Kidney (tissue), 14 donors: ENCODE data around the gene NFIA. TPM values are rescaled to one million over a fixed set of nuclear protein-coding genes. Genes with fewer than 3 reads are reported as not detected.

Experiments
- DNase-seq, 5 donors: peaks; one replicate each; pipeline ENCODE4 v3.0.0-alpha.2; 2013 to 2020
- FAIRE-seq: peaks from 2 replicates; lab custom pipeline; 2012; peaks lifted over from hg19 to GRCh38; lab: Jason Lieb, UNC
- H3K27ac ChIP-seq, 2 donors: one replicate each; pipeline ENCODE4 v1.7.0; 2013; ENCODE audit warnings: low read depth in 2 of 2, low read length in 2 of 2, inconsistent platforms in 1 of 2
- H3K27me3 ChIP-seq: one replicate; pipeline ENCODE4 v1.7.1; 2013; ENCODE audit warnings: low read length, inconsistent platforms; ENCODE audit not compliant: control insufficient read depth, insufficient read depth
- H3K36me3 ChIP-seq, 3 donors: one replicate each; pipeline versions ENCODE4 v1.7.0 to v1.7.1; 2013; ENCODE audit warnings: low read length in 3 of 3, control low read depth in 1 of 3, inconsistent platforms in 1 of 3; ENCODE audit not compliant: insufficient read depth in 3 of 3, control insufficient read depth in 2 of 3
- H3K4me1 ChIP-seq, 3 donors: one replicate each; pipeline versions ENCODE4 v1.7.0 to v1.7.1; 2013; ENCODE audit warnings: low read length in 3 of 3, inconsistent platforms in 1 of 3, low read depth in 1 of 3; ENCODE audit not compliant: control insufficient read depth in 2 of 3, insufficient read depth in 2 of 3
- H3K4me3 ChIP-seq, 3 donors: one replicate each; pipeline versions ENCODE4 v1.7.0 to v1.8.1; 2013; ENCODE audit warnings: low read length in 3 of 3, control low read depth in 1 of 3, inconsistent platforms in 1 of 3
- H3K9ac ChIP-seq, 3 donors: one replicate each; pipeline versions ENCODE4 v1.7.0 to v1.7.1; 2013; ENCODE audit warnings: low read length in 3 of 3, control low read depth in 1 of 3, inconsistent platforms in 1 of 3
- H3K9me3 ChIP-seq, 3 donors: one replicate each; pipeline versions ENCODE4 v1.7.0 to v1.7.1; 2013; ENCODE audit warnings: low read length in 3 of 3, control low read depth in 1 of 3, inconsistent platforms in 1 of 3; ENCODE audit not compliant: control insufficient read depth in 2 of 3, insufficient read depth in 1 of 3
- CTCF ChIP-seq: IDR thresholded peaks from 3 replicates; pipeline ENCODE4 v1.5.1; 2012; ENCODE audit warnings: mild to moderate bottlenecking, moderate library complexity, borderline replicate concordance; ENCODE audit not compliant: insufficient read depth; ENCODE audit errors: extremely low read depth
- intact Hi-C: fragments of 100-400 bp; cut with DNase I; formaldehyde crosslinking; loops from one replicate; pipeline ENCODE4 v1.11.1; 2022
- polyA plus RNA-seq: library from polyadenylated mRNA; stranded (reverse); fragments of 350-450 nt; fragmentation: Illumina TruSeq; extraction: RNeasy Lipid Tissue Mini Kit (QIAGEN cat#74804); gene quantifications from one replicate; pipeline ENCODE4 v1.2.3, GENCODE V29; 2014; ENCODE audit warnings: low read depth, low replicate concordance; ENCODE audit not compliant: insufficient read depth
- total RNA-seq: library from RNA; stranded (reverse); fragmentation: NEBNext Ultra II Directional; extraction: Animal tissue kit (Norgen Biotek cat#: 25700); gene quantifications from one replicate; pipeline ENCODE4 v1.2.1, GENCODE V29; 2021
- donor health status: control.
- donor health status: control.
- donor health status: control.
- donor health status: control.
- donor health status: control.
- donor health status: DM: yes; HTN: yes; CAD: no.
- donor health status: Normal renal cell carcinoma (clear cell type).

NFIA gene
- total and polyA plus RNA-seq, 2 donors from 2014 or later, result 4.8 to 87.5 TPM

GRCh38 chr1:61399199-61399598, 316.8 kb downstream of the NFIA start:
- FAIRE-seq (no peak), DNase-seq (peak in 2 of 5 donors; percentile 32 to 60)
- Histone ChIP-seq H3K27ac (no peak overlapping the region), H3K4me1 (peaks cover 0 to 23% (median 2%) of the 10 kb centered on the region in 3 donors), H3K27me3 (no peaks in the 10 kb centered on the region), H3K4me3 (no peak overlapping the region), H3K36me3 (no peaks in the 10 kb centered on the region), H3K9ac (no peak overlapping the region), H3K9me3 (no peaks in the 10 kb centered on the region)
- intact Hi-C loops, result no loop called here
- no peak for TF ChIP-seq CTCF

GRCh38 chr1:61400131-61400770, 317.9 kb downstream of the NFIA start:
- Histone ChIP-seq H3K36me3 (no peaks in the 10 kb centered on the region), H3K27ac (no peak overlapping the region), H3K27me3 (no peaks in the 10 kb centered on the region), H3K9me3 (no peaks in the 10 kb centered on the region), H3K4me1 (peaks cover 0 to 23% (median 2%) of the 10 kb centered on the region in 3 donors), H3K4me3 (no peak overlapping the region), H3K9ac (no peak overlapping the region)
- intact Hi-C loops, result no loop called here
- FAIRE-seq (no peak), DNase-seq (peak in 2 of 5 donors; percentile 66 to 70)
- no peak for TF ChIP-seq CTCF

- Histone ChIP-seq H3K9ac (no peak overlapping the region), H3K27ac (no peak overlapping the region), H3K4me3 (no peak overlapping the region), H3K9me3 (no peaks in the 10 kb centered on the region), H3K36me3 (no peaks in the 10 kb centered on the region), H3K4me1 (peaks cover 0 to 23% (median 2%) of the 10 kb centered on the region in 3 donors), H3K27me3 (no peaks in the 10 kb centered on the region)
- no peak for FAIRE-seq
- intact Hi-C loops, result no loop called here
- TF ChIP-seq CTCF, result no peak
- DNase-seq, result no peak
Measured at GRCh38 chr1:61400997-61401396, 318.6 kb downstream of the NFIA start.
